DOHH2 (cell line): ENCODE data around the gene RPL18.

ENCODE experiments used
- H3F3A ChIP-seq: fragments of 200-600 bp; sonication (generic), shearing (Covaris generic); 2 replicates; pipeline ENCODE4 v1.6.0; 2016; ENCODE audit warnings: antibody characterized with exemption, mild to moderate bottlenecking; ENCODE audit not compliant: control insufficient read depth, insufficient read depth
- H3K27ac ChIP-seq: fragments of 200-600 bp; sonication (generic); 2 replicates; pipeline ENCODE4 v1.5.1; 2014; ENCODE audit warnings: low read depth, mild to moderate bottlenecking, low read length, moderate library complexity
- H3K27me3 ChIP-seq: fragments of 200-600 bp; sonication (generic); 2 replicates; pipeline ENCODE4 v1.6.1; 2014; ENCODE audit warnings: mild to moderate bottlenecking, low read length, mixed read lengths; ENCODE audit not compliant: control insufficient read depth
- H3K36me3 ChIP-seq: fragments of 200-600 bp; sonication (generic); 2 replicates; pipeline ENCODE4 v1.6.1; 2014; ENCODE audit warnings: mild to moderate bottlenecking, low read length, moderate library complexity, mixed read lengths; ENCODE audit not compliant: control insufficient read depth
- H3K4me1 ChIP-seq: fragments of 200-600 bp; sonication (generic); 2 replicates; pipeline ENCODE4 v1.6.1; 2014; ENCODE audit warnings: mild to moderate bottlenecking, low read length, mixed read lengths; ENCODE audit not compliant: control insufficient read depth
- H3K4me2 ChIP-seq: fragments of 200-600 bp; sonication (generic); 2 replicates; pipeline ENCODE4 v1.6.0; 2014; ENCODE audit warnings: mild to moderate bottlenecking, low read length, moderate library complexity
- H3K4me3 ChIP-seq: fragments of 200-600 bp; sonication (generic); 2 replicates; pipeline ENCODE4 v1.5.1; 2014; ENCODE audit warnings: mild to moderate bottlenecking, low read length, mixed read lengths
- H3K79me2 ChIP-seq: fragments of 200-600 bp; sonication (generic); 2 replicates; pipeline ENCODE4 v1.6.1; 2014; ENCODE audit warnings: mild to moderate bottlenecking, low read length, mixed read lengths; ENCODE audit not compliant: control insufficient read depth
- H3K9me2 ChIP-seq: fragments of 200-600 bp; sonication (generic); replicated peaks from 2 replicates; pipeline ENCODE4 v1.6.1; 2014; ENCODE audit warnings: mild to moderate bottlenecking, low read length, mixed read lengths; ENCODE audit not compliant: control insufficient read depth
- H3K9me3 ChIP-seq: fragments of 200-600 bp; sonication (generic); 2 replicates; pipeline ENCODE4 v1.6.1; 2014; ENCODE audit warnings: antibody characterized with exemption, low read length, mixed read lengths; ENCODE audit not compliant: control insufficient read depth, insufficient read depth
- H4K20me1 ChIP-seq: fragments of 200-600 bp; sonication (generic); 2 replicates; pipeline ENCODE4 v1.6.0; 2014; ENCODE audit warnings: low read depth, mild to moderate bottlenecking, antibody characterized with exemption, low read length, moderate library complexity; ENCODE audit not compliant: control insufficient read depth, insufficient read depth
- EZH2phosphoT487 ChIP-seq: fragments of 200-600 bp; sonication (generic); IDR thresholded peaks from 2 replicates; pipeline ENCODE4 v1.6.1; 2017; ENCODE audit warnings: borderline replicate concordance, mild to moderate bottlenecking, antibody characterized with exemption, low read length, moderate library complexity, mixed read lengths
- TF ChIP-seq, protein P1 (sequence below): fragments of 200-600 bp; sonication (generic); IDR thresholded peaks from one replicate; pipeline ENCODE4 v1.5.1; 2014; ENCODE audit warnings: antibody characterized with exemption, mild to moderate bottlenecking, low read depth, low read length; ENCODE audit not compliant: poor library complexity, severe bottlenecking

The RPL18 gene

DNA sequence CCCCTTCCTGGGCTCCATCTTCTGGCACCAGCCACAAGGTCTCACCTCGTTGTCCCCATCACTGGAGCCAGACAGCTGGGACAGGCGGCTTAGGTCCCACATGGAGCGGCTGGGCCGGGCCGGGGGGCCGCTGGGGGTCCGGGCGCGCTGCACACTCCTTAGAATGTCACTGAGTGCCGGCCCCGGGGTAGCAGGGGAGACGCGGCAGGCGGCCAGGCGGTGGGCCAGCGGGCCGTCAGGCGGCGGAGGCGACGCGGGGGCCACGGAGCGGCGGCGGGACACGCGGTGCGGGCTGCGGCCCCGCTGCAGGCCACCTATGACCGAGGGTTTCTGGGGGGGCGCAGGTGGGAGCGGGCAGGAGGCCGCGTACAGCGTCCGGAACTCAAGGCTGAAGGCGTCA is 15.5 kb downstream of the RPL18 start:
- H3K4me3 ChIP-seq: no peak overlapping the region
- H3F3A ChIP-seq: no peaks in the 10 kb centered on the region
- no peaks in the 10 kb centered on the region for H3K9me3 ChIP-seq
- no peaks in the 10 kb centered on the region for H4K20me1 ChIP-seq
- no peaks in the 10 kb centered on the region for H3K9me2 ChIP-seq
- H3K4me1 ChIP-seq: no peaks in the 10 kb centered on the region
- H3K36me3 ChIP-seq: no peaks in the 10 kb centered on the region
- no peak overlapping the region for H3K4me2 ChIP-seq
- TF ChIP-seq, protein P1, sequence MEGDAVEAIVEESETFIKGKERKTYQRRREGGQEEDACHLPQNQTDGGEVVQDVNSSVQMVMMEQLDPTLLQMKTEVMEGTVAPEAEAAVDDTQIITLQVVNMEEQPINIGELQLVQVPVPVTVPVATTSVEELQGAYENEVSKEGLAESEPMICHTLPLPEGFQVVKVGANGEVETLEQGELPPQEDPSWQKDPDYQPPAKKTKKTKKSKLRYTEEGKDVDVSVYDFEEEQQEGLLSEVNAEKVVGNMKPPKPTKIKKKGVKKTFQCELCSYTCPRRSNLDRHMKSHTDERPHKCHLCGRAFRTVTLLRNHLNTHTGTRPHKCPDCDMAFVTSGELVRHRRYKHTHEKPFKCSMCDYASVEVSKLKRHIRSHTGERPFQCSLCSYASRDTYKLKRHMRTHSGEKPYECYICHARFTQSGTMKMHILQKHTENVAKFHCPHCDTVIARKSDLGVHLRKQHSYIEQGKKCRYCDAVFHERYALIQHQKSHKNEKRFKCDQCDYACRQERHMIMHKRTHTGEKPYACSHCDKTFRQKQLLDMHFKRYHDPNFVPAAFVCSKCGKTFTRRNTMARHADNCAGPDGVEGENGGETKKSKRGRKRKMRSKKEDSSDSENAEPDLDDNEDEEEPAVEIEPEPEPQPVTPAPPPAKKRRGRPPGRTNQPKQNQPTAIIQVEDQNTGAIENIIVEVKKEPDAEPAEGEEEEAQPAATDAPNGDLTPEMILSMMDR: no peak
- no peak for TF ChIP-seq EZH2phosphoT487
- no peaks in the 10 kb centered on the region for H3K27me3 ChIP-seq
- H3K27ac ChIP-seq: no peak overlapping the region
- no peaks in the 10 kb centered on the region for H3K79me2 ChIP-seq

DNA sequence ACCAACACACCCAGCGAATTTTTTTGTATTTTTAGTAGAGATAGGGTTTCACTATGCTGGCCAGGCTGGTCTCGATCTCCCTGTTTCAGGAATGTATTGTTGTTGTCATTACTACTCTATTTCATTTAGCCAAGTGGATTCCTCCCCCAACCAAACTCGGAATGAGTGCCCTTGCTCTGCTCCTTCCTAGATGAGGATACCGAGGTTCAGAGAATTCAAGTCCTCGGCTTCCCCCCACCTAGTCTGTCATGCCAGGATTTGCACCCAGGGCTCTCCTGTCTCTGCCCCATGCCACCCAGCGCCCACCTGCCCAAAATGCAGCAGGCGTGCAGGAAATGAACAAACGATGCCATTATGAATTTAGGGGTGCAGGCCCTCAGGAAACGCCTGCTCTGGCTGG is 16.0 kb downstream of the RPL18 start:
- no peak for TF ChIP-seq EZH2phosphoT487
- TF ChIP-seq, protein P1: no peak
- H3K9me2 ChIP-seq: no peaks in the 10 kb centered on the region
- no peaks in the 10 kb centered on the region for H4K20me1 ChIP-seq
- no peaks in the 10 kb centered on the region for H3K4me1 ChIP-seq
- no peaks in the 10 kb centered on the region for H3F3A ChIP-seq
- H3K27me3 ChIP-seq: no peaks in the 10 kb centered on the region
- no peaks in the 10 kb centered on the region for H3K36me3 ChIP-seq
- no peaks in the 10 kb centered on the region for H3K79me2 ChIP-seq
- H3K27ac ChIP-seq: no peak overlapping the region
- no peak overlapping the region for H3K4me2 ChIP-seq
- H3K9me3 ChIP-seq: no peaks in the 10 kb centered on the region
- H3K4me3 ChIP-seq: no peak overlapping the region

DNA sequence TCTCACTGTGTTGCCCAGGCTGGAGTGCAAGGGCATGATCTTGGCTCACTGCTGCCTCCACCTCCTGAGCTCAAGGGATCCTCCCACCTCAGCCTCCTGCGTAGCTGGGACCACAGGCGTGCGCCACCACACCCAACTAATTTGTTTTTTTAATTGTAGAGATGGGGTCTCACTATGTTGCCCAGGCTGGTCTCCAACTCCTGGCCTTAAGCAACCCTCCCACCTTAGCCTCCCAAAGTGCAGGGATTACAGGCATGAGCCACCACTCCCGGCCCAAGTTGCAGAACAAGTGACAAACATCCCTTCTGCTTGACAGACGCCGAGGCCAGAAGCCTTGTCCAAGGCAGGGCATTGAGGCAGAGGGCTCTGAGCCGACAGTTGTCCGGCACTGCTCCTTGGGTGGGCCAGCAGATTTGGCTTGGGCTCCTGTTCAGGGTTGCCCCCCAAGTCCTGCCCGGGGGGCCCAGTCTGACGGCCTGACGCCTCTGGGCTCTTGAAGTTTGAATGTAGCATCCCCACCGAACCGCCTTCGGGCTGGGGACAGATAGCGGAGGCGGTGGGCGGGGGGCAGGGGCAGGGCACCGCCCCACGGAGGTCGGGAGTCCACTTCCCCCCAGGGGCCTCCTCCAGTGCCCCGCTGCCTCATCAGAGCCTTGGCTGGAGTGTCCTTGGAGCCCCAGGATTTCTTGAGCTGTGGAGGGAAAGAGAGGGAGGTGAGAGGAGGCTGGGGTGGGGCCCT is 18.1 kb downstream of the RPL18 start:
- Histone ChIP-seq H3K4me3 (no peak overlapping the region), H3K9me3 (no peaks in the 10 kb centered on the region), H3K27me3 (no peaks in the 10 kb centered on the region), H3K4me2 (no peak overlapping the region), H3K9me2 (no peaks in the 10 kb centered on the region), H3K36me3 (no peaks in the 10 kb centered on the region), H3K79me2 (no peaks in the 10 kb centered on the region), H3K27ac (no peak overlapping the region), H4K20me1 (no peaks in the 10 kb centered on the region), H3F3A (no peaks in the 10 kb centered on the region), H3K4me1 (peaks cover 16% of the 10 kb centered on the region)
- no peak for TF ChIP-seq EZH2phosphoT487
- TF ChIP-seq, protein P1: no peak
